GM21390 (cell line): ENCODE measurements around the gene TUBA4A.
"Not testable (repeated sequence)": the region's sequence is repeated elsewhere in the genome, so short reads cannot be mapped to it uniquely, and the experiment has no call there.

Source experiments
- ATAC-seq: cut with Tn5 transposase; IDR thresholded peaks from one replicate; pipeline ENCODE4 v1.9.1; 2021; ENCODE audit not compliant: unreplicated experiment

Gene TUBA4A

GRCh38 chr2:219287116-219287440 is 33.4 kb upstream of the TUBA4A start:
- not testable (repeated sequence) for ATAC-seq

GRCh38 chr2:219286436-219287115 is 32.9 kb upstream of the TUBA4A start:
- ATAC-seq = no peak

- no peak for ATAC-seq
Measured at GRCh38 chr2:219285894-219286425, 32.2 kb upstream of the TUBA4A start.

- ATAC-seq = no peak
Measured at GRCh38 chr2:219285373-219285735, 31.6 kb upstream of the TUBA4A start.

- ATAC-seq = no peak
Measured at GRCh38 chr2:219284501-219285372, 31.0 kb upstream of the TUBA4A start.

- no peak for ATAC-seq
Measured at GRCh38 chr2:219282943-219283581, 29.3 kb upstream of the TUBA4A start.

GRCh38 chr2:219282375-219282774 is 28.7 kb upstream of the TUBA4A start:
- no peak for ATAC-seq

GRCh38 chr2:219281588-219281987 is 27.9 kb upstream of the TUBA4A start:
- ATAC-seq = no peak

GRCh38 chr2:219280651-219281050 is 26.9 kb upstream of the TUBA4A start:
- no peak for ATAC-seq

- ATAC-seq = no peak
Measured at GRCh38 chr2:219279916-219280516, 26.3 kb upstream of the TUBA4A start.

- ATAC-seq = peak; percentile 86
Measured at GRCh38 chr2:219279151-219279915, 25.6 kb upstream of the TUBA4A start, which contains the start of gene DNAJB2. Gene DNAJB2, plus strand, starts transcription at chr2:219279366. Its CDS starts 468 bp downstream, at chr2:219279834.

GRCh38 chr2:219278655-219279150 is 25.0 kb upstream of the TUBA4A start:
- no peak for ATAC-seq

GRCh38 chr2:219277703-219278654 is 24.3 kb upstream of the TUBA4A start:
- ATAC-seq = no peak

GRCh38 chr2:219274361-219274921 is 20.7 kb upstream of the TUBA4A start:
- ATAC-seq = no peak

GRCh38 chr2:219273937-219274336 is 20.2 kb upstream of the TUBA4A start:
- no peak for ATAC-seq

- ATAC-seq = no peak
Measured at GRCh38 chr2:219272995-219273394, 19.3 kb upstream of the TUBA4A start.

GRCh38 chr2:219272356-219272755 is 18.6 kb upstream of the TUBA4A start:
- no peak for ATAC-seq

GRCh38 chr2:219271021-219271420 is 17.3 kb upstream of the TUBA4A start:
- ATAC-seq = no peak

- ATAC-seq = no peak
Measured at GRCh38 chr2:219270055-219270372, 16.3 kb upstream of the TUBA4A start.
